ENCODE measurements around the gene ZDHHC5. TPM values are rescaled to one million over a fixed set of nuclear protein-coding genes. Genes with fewer than 3 reads are reported as not detected.
"Not testable (repeated sequence)": the region's sequence is repeated elsewhere in the genome, so short reads cannot be mapped to it uniquely, and the experiment has no call there.

ZDHHC5 gene
- total RNA-seq, 2 donors from 2014 or later, result 46.0 to 53.3 TPM

DNA sequence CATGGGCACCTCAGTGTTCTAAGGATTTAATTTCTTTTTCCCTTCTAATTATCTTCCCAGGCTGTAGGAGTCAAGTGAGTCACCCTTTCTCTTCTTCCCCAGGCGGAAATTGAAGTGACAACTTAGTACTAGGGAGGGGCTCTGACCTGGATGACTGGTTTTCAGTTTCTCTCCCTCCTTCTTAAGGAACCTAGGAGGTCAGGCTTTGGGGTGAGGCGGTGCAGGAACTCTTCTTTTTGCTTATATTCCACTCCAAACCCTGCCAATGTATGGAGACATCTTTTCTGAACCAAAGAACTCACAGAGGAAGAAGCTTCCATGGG is 12.6 kb downstream of the ZDHHC5 start:
- no peak for ATAC-seq (ENCODE audit: insufficient number of reproducible peaks, low FRiP score, low read depth)

GRCh38 chr11:57681168-57681567 is 13.3 kb downstream of the ZDHHC5 start:
- H3K27ac ChIP-seq, result no peak overlapping the region
- no peaks in the 10 kb centered on the region for H3K9me3 ChIP-seq

More for the DNA sequence above, 12.6 kb downstream of the ZDHHC5 start:
- Histone ChIP-seq H3K4me1 (ENCODE audit: control insufficient read depth in 1 of 2, low read depth in 2 of 2) (peaks cover 4 to 18% of the 10 kb centered on the region in 2 donors), H3K27me3 (replicated peaks; ENCODE audit: insufficient read depth) (no peaks in the 10 kb centered on the region), H3K36me3 (peaks cover 4% of the 10 kb centered on the region), H3K27ac (no peak overlapping the region), H3K4me3 (no peak overlapping the region), H3K9me3 (no peaks in the 10 kb centered on the region)
- DNase-seq (ENCODE audit: low spot score), result no peak
- TF ChIP-seq, protein P1, sequence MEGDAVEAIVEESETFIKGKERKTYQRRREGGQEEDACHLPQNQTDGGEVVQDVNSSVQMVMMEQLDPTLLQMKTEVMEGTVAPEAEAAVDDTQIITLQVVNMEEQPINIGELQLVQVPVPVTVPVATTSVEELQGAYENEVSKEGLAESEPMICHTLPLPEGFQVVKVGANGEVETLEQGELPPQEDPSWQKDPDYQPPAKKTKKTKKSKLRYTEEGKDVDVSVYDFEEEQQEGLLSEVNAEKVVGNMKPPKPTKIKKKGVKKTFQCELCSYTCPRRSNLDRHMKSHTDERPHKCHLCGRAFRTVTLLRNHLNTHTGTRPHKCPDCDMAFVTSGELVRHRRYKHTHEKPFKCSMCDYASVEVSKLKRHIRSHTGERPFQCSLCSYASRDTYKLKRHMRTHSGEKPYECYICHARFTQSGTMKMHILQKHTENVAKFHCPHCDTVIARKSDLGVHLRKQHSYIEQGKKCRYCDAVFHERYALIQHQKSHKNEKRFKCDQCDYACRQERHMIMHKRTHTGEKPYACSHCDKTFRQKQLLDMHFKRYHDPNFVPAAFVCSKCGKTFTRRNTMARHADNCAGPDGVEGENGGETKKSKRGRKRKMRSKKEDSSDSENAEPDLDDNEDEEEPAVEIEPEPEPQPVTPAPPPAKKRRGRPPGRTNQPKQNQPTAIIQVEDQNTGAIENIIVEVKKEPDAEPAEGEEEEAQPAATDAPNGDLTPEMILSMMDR (IDR thresholded peaks at IDR 0.05), result no peak

GRCh38 chr11:57690474-57690873 is 22.6 kb downstream of the ZDHHC5 start:
- not testable (repeated sequence) for H3K4me3 ChIP-seq; H3K27ac ChIP-seq; H3K27me3 ChIP-seq (replicated peaks; ENCODE audit: insufficient read depth); H3K9me3 ChIP-seq; H3K4me1 ChIP-seq (ENCODE audit: control insufficient read depth in 1 of 2, low read depth in 2 of 2); ATAC-seq (ENCODE audit: insufficient number of reproducible peaks, low FRiP score, low read depth); DNase-seq (ENCODE audit: low spot score)
- H3K36me3 ChIP-seq, result peaks cover 70% of the 10 kb centered on the region

More at GRCh38 chr11:57681168-57681567, 13.3 kb downstream of the ZDHHC5 start:
- ATAC-seq (ENCODE audit: insufficient number of reproducible peaks, low FRiP score, low read depth) (no peak), DNase-seq (ENCODE audit: low spot score) (no peak)
- H3K4me3 ChIP-seq, result no peak overlapping the region
- peaks cover 4 to 15% of the 10 kb centered on the region in 2 donors for H3K4me1 ChIP-seq (ENCODE audit: control insufficient read depth in 1 of 2, low read depth in 2 of 2)
- peaks cover 8% of the 10 kb centered on the region for H3K36me3 ChIP-seq
- TF ChIP-seq, protein P1 (IDR thresholded peaks at IDR 0.05), result no peak
- no peaks in the 10 kb centered on the region for H3K27me3 ChIP-seq (replicated peaks; ENCODE audit: insufficient read depth)

- Histone ChIP-seq H3K27me3 (replicated peaks; ENCODE audit: insufficient read depth) (no peaks in the 10 kb centered on the region), H3K9me3 (no peaks in the 10 kb centered on the region), H3K36me3 (peaks cover 71% of the 10 kb centered on the region), H3K4me3 (no peak overlapping the region), H3K27ac (no peak overlapping the region), H3K4me1 (ENCODE audit: control insufficient read depth in 1 of 2, low read depth in 2 of 2) (peaks cover 9 to 10% of the 10 kb centered on the region in 2 donors)
- TF ChIP-seq, protein P1 (IDR thresholded peaks at IDR 0.05), result no peak
- ATAC-seq (ENCODE audit: insufficient number of reproducible peaks, low FRiP score, low read depth) (no peak), DNase-seq (ENCODE audit: low spot score) (no peak)
These were observed 31.0 kb downstream of the ZDHHC5 start for GRCh38 chr11:57698843-57699365.

DNA sequence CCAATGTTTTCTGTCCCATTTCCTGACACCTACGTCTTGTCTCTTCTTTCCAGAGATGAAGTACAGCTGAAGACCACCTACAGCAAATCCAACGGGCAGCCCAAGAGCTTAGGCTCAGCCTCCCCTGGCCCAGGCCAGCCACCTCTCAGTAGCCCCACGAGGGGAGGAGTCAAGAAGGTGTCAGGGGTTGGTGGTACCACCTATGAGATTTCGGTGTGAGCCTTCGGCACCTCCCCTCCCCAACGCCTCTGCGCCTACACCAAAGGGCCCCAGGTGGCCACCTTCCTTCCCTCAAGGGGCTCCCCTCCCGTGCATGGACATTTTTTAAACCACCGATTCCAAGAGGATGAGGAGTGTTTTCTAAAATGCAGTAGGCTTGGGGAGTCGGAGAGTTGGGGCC is 31.9 kb downstream of the ZDHHC5 start:
- TF ChIP-seq, protein P1 (IDR thresholded peaks at IDR 0.05), result no peak
- Histone ChIP-seq H3K27ac (no peak overlapping the region), H3K4me1 (ENCODE audit: control insufficient read depth in 1 of 2, low read depth in 2 of 2) (peaks cover 10 to 11% of the 10 kb centered on the region in 2 donors), H3K27me3 (replicated peaks; ENCODE audit: insufficient read depth) (no peaks in the 10 kb centered on the region), H3K36me3 (peaks cover 68% of the 10 kb centered on the region), H3K4me3 (no peak overlapping the region), H3K9me3 (no peaks in the 10 kb centered on the region)
- no peak for DNase-seq (ENCODE audit: low spot score)
- ATAC-seq (ENCODE audit: insufficient number of reproducible peaks, low FRiP score, low read depth), result no peak

- H3K27ac ChIP-seq, result no peak overlapping the region
- ATAC-seq (ENCODE audit: insufficient number of reproducible peaks, low FRiP score, low read depth) (no peak), DNase-seq (ENCODE audit: low spot score) (no peak)
- H3K36me3 ChIP-seq, result peaks cover 63% of the 10 kb centered on the region
- TF ChIP-seq, protein P1 (IDR thresholded peaks at IDR 0.05), result no peak
- no peak overlapping the region for H3K4me3 ChIP-seq
- peaks cover 10 to 11% of the 10 kb centered on the region in 2 donors for H3K4me1 ChIP-seq (ENCODE audit: control insufficient read depth in 1 of 2, low read depth in 2 of 2)
- no peaks in the 10 kb centered on the region for H3K27me3 ChIP-seq (replicated peaks; ENCODE audit: insufficient read depth)
- no peaks in the 10 kb centered on the region for H3K9me3 ChIP-seq
These were observed 32.5 kb downstream of the ZDHHC5 start for GRCh38 chr11:57700425-57700824.
